Neural cell (in vitro differentiated cells): ENCODE results near the gene KCNA10. TPM values are rescaled to one million over a fixed set of nuclear protein-coding genes. Genes with fewer than 3 reads are reported as not detected.

Experiments
- H2AFZ ChIP-seq: fragments of 200-600, 300-800 bp; sonication (generic), shearing (Covaris generic); 2 replicates; pipeline ENCODE4 v1.6.0; 2014; ENCODE audit warnings: low read depth, mild to moderate bottlenecking, antibody characterized with exemption, low read length, moderate library complexity
- H3F3A ChIP-seq: fragments of 200-600 bp; shearing (Covaris generic); 2 replicates; pipeline ENCODE4 v1.6.1; 2016; ENCODE audit warnings: mild to moderate bottlenecking, moderate library complexity, mixed read lengths, antibody characterized with exemption, low read length; ENCODE audit not compliant: insufficient read depth, poor library complexity, severe bottlenecking
- H3K27ac ChIP-seq: fragments of 200-600, 300-800 bp; sonication (generic), shearing (Covaris generic); 2 replicates; pipeline ENCODE4 v1.5.1; 2014; ENCODE audit warnings: mild to moderate bottlenecking, low read length, moderate library complexity
- H3K27me3 ChIP-seq: fragments of 300-800, 200-600 bp; sonication (generic), shearing (Covaris generic); 2 replicates; pipeline ENCODE4 v1.6.0; 2014; ENCODE audit warnings: mild to moderate bottlenecking, low read depth, low read length, moderate library complexity; ENCODE audit not compliant: insufficient read depth
- H3K36me3 ChIP-seq: fragments of 300-800, 200-600 bp; sonication (generic), shearing (Covaris generic); 2 replicates; pipeline ENCODE4 v1.5.1; 2014; ENCODE audit warnings: mild to moderate bottlenecking, antibody characterized with exemption, low read length, moderate library complexity; ENCODE audit not compliant: insufficient read depth
- H3K4me2 ChIP-seq: fragments of 300-800, 200-600 bp; sonication (generic), shearing (Covaris generic); 2 replicates; pipeline ENCODE4 v1.6.0; 2014; ENCODE audit warnings: mild to moderate bottlenecking, low read length
- H3K4me3 ChIP-seq: fragments of 300-800, 200-600 bp; sonication (generic), shearing (Covaris generic); 2 replicates; pipeline ENCODE4 v1.5.1; 2014; ENCODE audit warnings: mild to moderate bottlenecking, low read length, moderate library complexity
- H3K79me2 ChIP-seq: fragments of 200-600 bp; shearing (Covaris generic); replicated peaks from 2 replicates; pipeline ENCODE4 v1.6.0; 2014; ENCODE audit warnings: mild to moderate bottlenecking, low read length, moderate library complexity; ENCODE audit not compliant: insufficient read depth
- H3K9ac ChIP-seq: fragments of 300-800, 200-600 bp; sonication (generic), shearing (Covaris generic); 2 replicates; pipeline ENCODE4 v1.6.1; 2016; ENCODE audit warnings: mild to moderate bottlenecking, low read length, mixed read lengths
- H3K9me2 ChIP-seq: fragments of 200-600 bp; shearing (Covaris generic); 2 replicates; pipeline ENCODE4 v1.6.1; 2016; ENCODE audit warnings: mild to moderate bottlenecking, low read length, mixed read lengths; ENCODE audit not compliant: insufficient read depth
- H3K9me3 ChIP-seq: fragments of 200-600, 300-800 bp; sonication (generic), shearing (Covaris generic); 2 replicates; pipeline ENCODE4 v1.6.1; 2016; ENCODE audit warnings: mild to moderate bottlenecking, mixed run types, low read length, moderate library complexity, mixed read lengths
- H4K20me1 ChIP-seq: fragments of 200-600 bp; shearing (Covaris generic); 2 replicates; pipeline ENCODE4 v1.6.1; 2016; ENCODE audit warnings: mild to moderate bottlenecking, mixed run types; ENCODE audit not compliant: insufficient read depth
- EP300 ChIP-seq: fragments of 450-650 bp; conservative IDR thresholded peaks from 2 replicates; pipeline ENCODE4 v1.6.1; 2014; ENCODE audit warnings: antibody characterized with exemption, mild to moderate bottlenecking, moderate library complexity; ENCODE audit not compliant: poor library complexity, severe bottlenecking
- EZH2 ChIP-seq: fragments of 200-600, 300-800 bp; shearing (Covaris generic), sonication (generic); IDR thresholded peaks from 2 replicates; pipeline ENCODE4 v1.6.1; 2014; ENCODE audit warnings: antibody characterized with exemption, low read length, borderline replicate concordance, mild to moderate bottlenecking; ENCODE audit not compliant: insufficient read depth, poor library complexity, severe bottlenecking
- MXI1 ChIP-seq: fragments of 450-650 bp; conservative IDR thresholded peaks from 2 replicates; pipeline ENCODE4 v1.6.1; 2014; ENCODE audit warnings: antibody characterized with exemption, mild to moderate bottlenecking; ENCODE audit not compliant: poor library complexity, severe bottlenecking
- POLR2AphosphoS5 ChIP-seq: IDR thresholded peaks from 2 replicates; pipeline ENCODE4 v1.6.1; 2012
- RAD21 ChIP-seq: fragments of 450-650 bp; conservative IDR thresholded peaks from 2 replicates; pipeline ENCODE4 v1.6.1; 2014; ENCODE audit warnings: antibody characterized with exemption, mild to moderate bottlenecking, moderate library complexity
- SMC3 ChIP-seq: fragments of 450-650 bp; conservative IDR thresholded peaks from 2 replicates; pipeline ENCODE4 v1.6.1; 2014; ENCODE audit warnings: antibody characterized with exemption, mild to moderate bottlenecking, moderate library complexity; ENCODE audit not compliant: poor library complexity
- TAF1 ChIP-seq: IDR thresholded peaks from 2 replicates; pipeline ENCODE4 v1.6.1; 2012; ENCODE audit warnings: low read depth
- polyA plus RNA-seq: library from polyadenylated mRNA; depleted of rRNA; stranded (reverse); fragments of >200 nt; gene quantifications from 2 replicates; pipeline ENCODE4 v1.2.3, GENCODE V29; 2014
- TF ChIP-seq, protein P1 (sequence below): IDR thresholded peaks from 2 replicates; pipeline ENCODE4 v1.6.1; 2012; ENCODE audit warnings: borderline replicate concordance
- TF ChIP-seq, protein P2 (sequence below): fragments of 450-650 bp; IDR thresholded peaks from 2 replicates; pipeline ENCODE4 v1.5.1; 2014; ENCODE audit warnings: antibody characterized with exemption, mild to moderate bottlenecking, moderate library complexity; ENCODE audit not compliant: poor library complexity, severe bottlenecking

Gene KCNA10
- polyA plus RNA-seq, 1 donor from 2014 or later: not detected

DNA sequence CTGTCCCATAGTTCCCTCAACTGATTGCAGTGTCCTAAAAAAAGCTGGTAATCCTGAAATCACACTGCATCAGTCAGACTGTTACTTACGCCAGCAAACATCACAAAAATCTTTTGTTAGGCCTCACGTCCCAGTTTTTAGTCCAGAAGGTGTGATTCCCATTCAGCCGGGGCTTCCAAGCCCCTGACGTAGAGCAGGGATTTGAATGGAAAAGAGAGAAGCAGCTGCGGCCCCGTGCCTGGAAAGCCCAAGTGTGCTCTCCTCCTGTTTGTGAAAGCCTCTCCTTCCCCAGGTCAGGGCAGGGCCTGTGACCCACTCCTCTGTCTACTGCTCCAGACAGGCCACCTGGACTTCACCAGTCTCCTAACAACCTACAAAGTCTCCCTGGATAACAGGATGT is 20.7 kb downstream of the KCNA10 start:
- Histone ChIP-seq H3K27ac (no peak overlapping the region), H3K9me2 (no peaks in the 10 kb centered on the region), H4K20me1 (no peaks in the 10 kb centered on the region), H3K27me3 (no peaks in the 10 kb centered on the region), H3K36me3 (no peaks in the 10 kb centered on the region), H3K79me2 (no peaks in the 10 kb centered on the region), H3K9ac (no peak overlapping the region), H2AFZ (no peak overlapping the region), H3K9me3 (no peaks in the 10 kb centered on the region), H3F3A (no peaks in the 10 kb centered on the region), H3K4me2 (no peak overlapping the region), H3K4me3 (no peak overlapping the region)
- TF ChIP-seq TAF1 (no peak), POLR2AphosphoS5 (no peak), MXI1 (no peak), RAD21 (no peak), EP300 (no peak), EZH2 (no peak), SMC3 (no peak)
- TF ChIP-seq, protein P1, sequence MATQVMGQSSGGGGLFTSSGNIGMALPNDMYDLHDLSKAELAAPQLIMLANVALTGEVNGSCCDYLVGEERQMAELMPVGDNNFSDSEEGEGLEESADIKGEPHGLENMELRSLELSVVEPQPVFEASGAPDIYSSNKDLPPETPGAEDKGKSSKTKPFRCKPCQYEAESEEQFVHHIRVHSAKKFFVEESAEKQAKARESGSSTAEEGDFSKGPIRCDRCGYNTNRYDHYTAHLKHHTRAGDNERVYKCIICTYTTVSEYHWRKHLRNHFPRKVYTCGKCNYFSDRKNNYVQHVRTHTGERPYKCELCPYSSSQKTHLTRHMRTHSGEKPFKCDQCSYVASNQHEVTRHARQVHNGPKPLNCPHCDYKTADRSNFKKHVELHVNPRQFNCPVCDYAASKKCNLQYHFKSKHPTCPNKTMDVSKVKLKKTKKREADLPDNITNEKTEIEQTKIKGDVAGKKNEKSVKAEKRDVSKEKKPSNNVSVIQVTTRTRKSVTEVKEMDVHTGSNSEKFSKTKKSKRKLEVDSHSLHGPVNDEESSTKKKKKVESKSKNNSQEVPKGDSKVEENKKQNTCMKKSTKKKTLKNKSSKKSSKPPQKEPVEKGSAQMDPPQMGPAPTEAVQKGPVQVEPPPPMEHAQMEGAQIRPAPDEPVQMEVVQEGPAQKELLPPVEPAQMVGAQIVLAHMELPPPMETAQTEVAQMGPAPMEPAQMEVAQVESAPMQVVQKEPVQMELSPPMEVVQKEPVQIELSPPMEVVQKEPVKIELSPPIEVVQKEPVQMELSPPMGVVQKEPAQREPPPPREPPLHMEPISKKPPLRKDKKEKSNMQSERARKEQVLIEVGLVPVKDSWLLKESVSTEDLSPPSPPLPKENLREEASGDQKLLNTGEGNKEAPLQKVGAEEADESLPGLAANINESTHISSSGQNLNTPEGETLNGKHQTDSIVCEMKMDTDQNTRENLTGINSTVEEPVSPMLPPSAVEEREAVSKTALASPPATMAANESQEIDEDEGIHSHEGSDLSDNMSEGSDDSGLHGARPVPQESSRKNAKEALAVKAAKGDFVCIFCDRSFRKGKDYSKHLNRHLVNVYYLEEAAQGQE: no peak
- TF ChIP-seq, protein P2, sequence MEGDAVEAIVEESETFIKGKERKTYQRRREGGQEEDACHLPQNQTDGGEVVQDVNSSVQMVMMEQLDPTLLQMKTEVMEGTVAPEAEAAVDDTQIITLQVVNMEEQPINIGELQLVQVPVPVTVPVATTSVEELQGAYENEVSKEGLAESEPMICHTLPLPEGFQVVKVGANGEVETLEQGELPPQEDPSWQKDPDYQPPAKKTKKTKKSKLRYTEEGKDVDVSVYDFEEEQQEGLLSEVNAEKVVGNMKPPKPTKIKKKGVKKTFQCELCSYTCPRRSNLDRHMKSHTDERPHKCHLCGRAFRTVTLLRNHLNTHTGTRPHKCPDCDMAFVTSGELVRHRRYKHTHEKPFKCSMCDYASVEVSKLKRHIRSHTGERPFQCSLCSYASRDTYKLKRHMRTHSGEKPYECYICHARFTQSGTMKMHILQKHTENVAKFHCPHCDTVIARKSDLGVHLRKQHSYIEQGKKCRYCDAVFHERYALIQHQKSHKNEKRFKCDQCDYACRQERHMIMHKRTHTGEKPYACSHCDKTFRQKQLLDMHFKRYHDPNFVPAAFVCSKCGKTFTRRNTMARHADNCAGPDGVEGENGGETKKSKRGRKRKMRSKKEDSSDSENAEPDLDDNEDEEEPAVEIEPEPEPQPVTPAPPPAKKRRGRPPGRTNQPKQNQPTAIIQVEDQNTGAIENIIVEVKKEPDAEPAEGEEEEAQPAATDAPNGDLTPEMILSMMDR: no peak

DNA sequence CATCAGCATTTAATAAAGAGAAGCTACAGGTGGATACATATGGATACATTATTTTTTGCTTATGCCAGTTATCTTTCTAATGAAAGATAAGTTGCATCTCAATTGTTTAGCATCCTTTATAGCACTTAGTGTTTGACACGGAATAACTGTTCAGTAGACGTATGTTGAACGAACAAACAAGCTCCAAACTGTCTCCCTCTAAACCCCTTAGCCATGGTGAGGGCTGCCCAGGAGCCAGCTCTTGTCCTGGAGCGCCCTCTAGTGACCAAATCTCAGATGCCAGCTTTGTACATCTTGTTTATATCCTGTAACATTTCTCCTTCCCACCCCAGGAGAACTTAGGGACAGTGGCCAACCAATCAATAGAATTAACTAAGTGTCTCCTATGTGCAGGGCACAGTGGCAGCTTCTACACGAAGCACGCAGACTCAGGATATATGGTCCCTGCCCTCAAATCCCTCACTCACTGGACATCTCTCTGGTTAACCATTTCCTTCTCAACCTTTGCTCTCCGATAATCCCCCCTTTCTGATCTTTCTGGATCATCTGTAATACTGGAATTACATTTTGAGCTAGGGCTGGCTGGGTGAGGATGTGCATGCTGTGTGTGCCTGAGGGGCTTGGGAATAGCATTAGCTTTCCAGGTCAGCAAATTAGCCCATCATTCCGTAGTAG is 22.9 kb downstream of the KCNA10 start:
- Histone ChIP-seq H3K9ac (no peak overlapping the region), H3K36me3 (no peaks in the 10 kb centered on the region), H4K20me1 (no peaks in the 10 kb centered on the region)

More for the DNA sequence above, 22.9 kb downstream of the KCNA10 start:
- H3F3A ChIP-seq: no peaks in the 10 kb centered on the region
- H3K4me2 ChIP-seq: no peak overlapping the region
- no peaks in the 10 kb centered on the region for H3K79me2 ChIP-seq
- no peaks in the 10 kb centered on the region for H3K27me3 ChIP-seq
- no peak overlapping the region for H3K4me3 ChIP-seq
- TF ChIP-seq, protein P1: no peak
- TF ChIP-seq POLR2AphosphoS5 (no peak), RAD21 (peak; percentile 98), EZH2 (no peak), MXI1 (no peak), TAF1 (no peak), SMC3 (peak; percentile 90), EP300 (no peak)
- TF ChIP-seq, protein P2: peak; percentile 98
- H2AFZ ChIP-seq: no peak overlapping the region
- H3K9me3 ChIP-seq: no peaks in the 10 kb centered on the region
- H3K9me2 ChIP-seq: no peaks in the 10 kb centered on the region
- H3K27ac ChIP-seq: no peak overlapping the region
